ENCODE data around the gene DIAPH1.

DNA sequence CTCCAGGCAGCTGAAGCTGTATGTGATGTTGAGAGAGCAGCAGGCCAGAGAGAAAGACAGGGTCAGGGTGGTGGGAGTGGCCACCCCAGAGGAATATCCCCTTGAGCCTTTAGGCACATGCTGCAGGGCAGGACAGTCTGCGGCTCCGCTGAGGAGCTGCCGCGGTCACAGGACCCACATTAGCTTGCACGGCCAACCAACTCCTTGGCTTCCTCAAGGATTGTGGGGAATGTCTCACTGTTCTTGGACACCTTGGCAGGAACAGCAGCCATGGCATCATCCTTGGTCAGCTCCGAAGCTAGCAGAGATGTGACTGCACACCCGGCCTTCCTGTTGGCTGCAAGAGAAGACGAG, 102.2 kb downstream of the DIAPH1 start:
- TF ChIP-seq, protein P1, sequence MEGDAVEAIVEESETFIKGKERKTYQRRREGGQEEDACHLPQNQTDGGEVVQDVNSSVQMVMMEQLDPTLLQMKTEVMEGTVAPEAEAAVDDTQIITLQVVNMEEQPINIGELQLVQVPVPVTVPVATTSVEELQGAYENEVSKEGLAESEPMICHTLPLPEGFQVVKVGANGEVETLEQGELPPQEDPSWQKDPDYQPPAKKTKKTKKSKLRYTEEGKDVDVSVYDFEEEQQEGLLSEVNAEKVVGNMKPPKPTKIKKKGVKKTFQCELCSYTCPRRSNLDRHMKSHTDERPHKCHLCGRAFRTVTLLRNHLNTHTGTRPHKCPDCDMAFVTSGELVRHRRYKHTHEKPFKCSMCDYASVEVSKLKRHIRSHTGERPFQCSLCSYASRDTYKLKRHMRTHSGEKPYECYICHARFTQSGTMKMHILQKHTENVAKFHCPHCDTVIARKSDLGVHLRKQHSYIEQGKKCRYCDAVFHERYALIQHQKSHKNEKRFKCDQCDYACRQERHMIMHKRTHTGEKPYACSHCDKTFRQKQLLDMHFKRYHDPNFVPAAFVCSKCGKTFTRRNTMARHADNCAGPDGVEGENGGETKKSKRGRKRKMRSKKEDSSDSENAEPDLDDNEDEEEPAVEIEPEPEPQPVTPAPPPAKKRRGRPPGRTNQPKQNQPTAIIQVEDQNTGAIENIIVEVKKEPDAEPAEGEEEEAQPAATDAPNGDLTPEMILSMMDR (conservative IDR thresholded peaks at IDR 0.05; ENCODE audit: low read length): no peak
- TF ChIP-seq EZH2phosphoT487 (IDR thresholded peaks at IDR 0.05; ENCODE audit: borderline replicate concordance): no peak
